ENCODE data around the gene ZNF689.
A peak's percentile ranks its signal among the peaks of the same experiment; 100 is the strongest.

Gene ZNF689

GRCh38 chr16:30609926-30610839 is at the start of gene ZNF689:
Gene ZNF689 (minus strand): TSS chr16:30610389. CDS start chr16:30610041, 348 bp downstream.
- TF ChIP-seq CTCF (IDR thresholded peaks at IDR 0.05; ENCODE audit: low read depth, low read length, missing control alignments): no peak
- peak within 1 kb of the TSS; percentile 87 for H3K4me3 ChIP-seq (replicated peaks; ENCODE audit: low read depth, low read length)
- DNase-seq (ENCODE audit: extremely low read depth, low read depth): peak; percentile 97

GRCh38 chr16:30658731-30659506 is 48.7 kb upstream of the ZNF689 start:
- TF ChIP-seq CTCF (IDR thresholded peaks at IDR 0.05; ENCODE audit: low read depth, low read length, missing control alignments): no peak
- peak overlapping the region; percentile 87 for H3K4me3 ChIP-seq (replicated peaks; ENCODE audit: low read depth, low read length)
- peak; percentile 83 for DNase-seq (ENCODE audit: extremely low read depth, low read depth)

GRCh38 chr16:30657866-30658730 is 47.9 kb upstream of the ZNF689 start, which contains the start of gene FBRS:
Gene FBRS (plus strand): TSS chr16:30658431. CDS start chr16:30659519, 1,088 bp downstream.
- DNase-seq (ENCODE audit: extremely low read depth, low read depth): peak; percentile 100
- peak within 1 kb of the TSS; percentile 87 for H3K4me3 ChIP-seq (replicated peaks; ENCODE audit: low read depth, low read length)
- TF ChIP-seq CTCF (IDR thresholded peaks at IDR 0.05; ENCODE audit: low read depth, low read length, missing control alignments): peak; percentile 74

- H3K4me3 ChIP-seq (replicated peaks; ENCODE audit: low read depth, low read length): peak overlapping the region; percentile 47
- no peak for TF ChIP-seq CTCF (IDR thresholded peaks at IDR 0.05; ENCODE audit: low read depth, low read length, missing control alignments)
- no peak for DNase-seq (ENCODE audit: extremely low read depth, low read depth)
Observed at GRCh38 chr16:30656974-30657865, 47.0 kb upstream of the ZNF689 start.

- DNase-seq (ENCODE audit: extremely low read depth, low read depth): no peak
- TF ChIP-seq CTCF (IDR thresholded peaks at IDR 0.05; ENCODE audit: low read depth, low read length, missing control alignments): no peak
- no peak overlapping the region for H3K4me3 ChIP-seq (replicated peaks; ENCODE audit: low read depth, low read length)
Observed at GRCh38 chr16:30656388-30656787, 46.2 kb upstream of the ZNF689 start.
